SU-DHL-6 (cell line): ENCODE data around the gene OSBPL9.

ENCODE experiments used
- EZH2phosphoT487 ChIP-seq: fragments of 200-600 bp; sonication (generic), shearing (Covaris generic); conservative IDR thresholded peaks from 2 replicates; pipeline ENCODE4 v1.6.1; 2018; ENCODE audit warnings: mild to moderate bottlenecking, antibody characterized with exemption, low read length, moderate library complexity, mixed read lengths
- TF ChIP-seq, protein P1 (sequence below): fragments of 200-600 bp; sonication (generic); IDR thresholded peaks from one replicate; pipeline ENCODE4 v1.5.1; 2017; ENCODE audit warnings: antibody characterized with exemption, mild to moderate bottlenecking, low read length, moderate library complexity; ENCODE audit not compliant: insufficient read depth, poor library complexity, severe bottlenecking

DNA sequence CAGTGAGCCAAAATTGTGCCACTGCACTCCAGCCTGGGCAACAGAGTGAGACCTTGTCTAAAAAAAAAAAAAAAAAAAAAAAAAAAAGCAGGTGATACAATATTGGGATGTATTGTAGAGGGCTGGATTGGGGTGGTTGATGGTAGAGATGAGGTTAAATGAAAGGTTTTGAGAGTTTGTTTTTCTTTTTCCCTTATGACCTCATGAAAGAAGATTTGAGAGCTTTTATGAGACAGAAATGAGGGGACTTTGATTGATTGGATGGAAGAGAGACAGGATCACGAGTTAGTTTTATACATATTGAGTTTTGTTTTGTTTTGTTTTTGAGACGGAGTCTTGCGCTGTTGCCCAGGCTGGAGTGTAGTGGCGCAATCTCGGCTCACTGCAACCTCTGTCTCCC, 27.1 kb downstream of the OSBPL9 start:
- TF ChIP-seq, protein P1, sequence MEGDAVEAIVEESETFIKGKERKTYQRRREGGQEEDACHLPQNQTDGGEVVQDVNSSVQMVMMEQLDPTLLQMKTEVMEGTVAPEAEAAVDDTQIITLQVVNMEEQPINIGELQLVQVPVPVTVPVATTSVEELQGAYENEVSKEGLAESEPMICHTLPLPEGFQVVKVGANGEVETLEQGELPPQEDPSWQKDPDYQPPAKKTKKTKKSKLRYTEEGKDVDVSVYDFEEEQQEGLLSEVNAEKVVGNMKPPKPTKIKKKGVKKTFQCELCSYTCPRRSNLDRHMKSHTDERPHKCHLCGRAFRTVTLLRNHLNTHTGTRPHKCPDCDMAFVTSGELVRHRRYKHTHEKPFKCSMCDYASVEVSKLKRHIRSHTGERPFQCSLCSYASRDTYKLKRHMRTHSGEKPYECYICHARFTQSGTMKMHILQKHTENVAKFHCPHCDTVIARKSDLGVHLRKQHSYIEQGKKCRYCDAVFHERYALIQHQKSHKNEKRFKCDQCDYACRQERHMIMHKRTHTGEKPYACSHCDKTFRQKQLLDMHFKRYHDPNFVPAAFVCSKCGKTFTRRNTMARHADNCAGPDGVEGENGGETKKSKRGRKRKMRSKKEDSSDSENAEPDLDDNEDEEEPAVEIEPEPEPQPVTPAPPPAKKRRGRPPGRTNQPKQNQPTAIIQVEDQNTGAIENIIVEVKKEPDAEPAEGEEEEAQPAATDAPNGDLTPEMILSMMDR = no peak
- no peak for TF ChIP-seq EZH2phosphoT487
